ENCODE results near the gene TMEM170A.

The TMEM170A gene

DNA sequence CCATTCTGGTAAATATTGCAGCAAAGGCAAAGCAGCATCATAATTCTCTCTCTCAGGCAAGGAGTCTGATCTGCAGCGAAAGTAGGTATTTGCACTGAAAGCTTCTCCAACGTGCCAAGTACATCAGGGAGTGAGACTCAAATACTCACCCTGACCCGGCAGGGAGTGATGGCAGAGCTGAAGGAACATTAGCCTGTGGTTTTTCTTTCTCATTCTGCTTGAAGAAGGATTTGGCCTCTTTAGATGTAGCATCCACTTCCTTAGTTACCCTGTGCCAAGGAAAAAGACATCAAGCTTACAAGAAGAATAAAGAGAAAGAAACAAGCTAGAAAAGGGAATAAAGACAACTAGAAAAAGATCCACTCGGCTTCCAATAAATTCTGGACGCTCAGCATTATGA is 69.5 kb downstream of the TMEM170A start:
- DNase-seq: no peak

All from MV-4-11 (cell line).